GM12892 (cell line): ENCODE data around the gene TUBB.

Experiments
- POLR2AphosphoS5 ChIP-seq: IDR thresholded peaks from 2 replicates; pipeline ENCODE4 v1.6.1; 2011; ENCODE audit warnings: low read depth, low read length, control low read depth
- TAF1 ChIP-seq: IDR thresholded peaks from 2 replicates; pipeline ENCODE4 v1.6.1; 2011; ENCODE audit warnings: low read depth, mild to moderate bottlenecking, control low read depth, low read length, borderline replicate concordance

- TF ChIP-seq POLR2AphosphoS5 (no peak), TAF1 (no peak)
Observed at GRCh38 chr6:30757261-30757904, 37.2 kb downstream of the TUBB start.
